Measurements from ENCODE around the gene TPTE2. TPM values are rescaled to one million over a fixed set of nuclear protein-coding genes. Genes with fewer than 3 reads are reported as not detected.
A peak's percentile ranks its signal among the peaks of the same experiment; 100 is the strongest.
"Not testable (repeated sequence)": the region's sequence is repeated elsewhere in the genome, so short reads cannot be mapped to it uniquely, and the experiment has no call there.

The TPTE2 gene
- polyA plus RNA-seq (ENCODE audit: insufficient read length in 4 of 4), result under 1 TPM; 0.18 to 0.62 (median 0.52) TPM

- not testable (repeated sequence) for DNase-seq (ENCODE audit: low read depth in 4 of 4, low spot score in 3 of 4)
Observed at GRCh38 chr13:19561127-19561582, at the start of gene TPTE2. TPTE2 (minus strand) TSS chr13:19561532; CDS start chr13:19503234, 58,298 bp downstream.

GRCh38 chr13:19607523-19608078 is 46.3 kb upstream of the TPTE2 start:
- no peak for DNase-seq (ENCODE audit: low read depth in 4 of 4, low spot score in 3 of 4)

- DNase-seq (ENCODE audit: low read depth in 4 of 4, low spot score in 3 of 4), result no peak
Observed at GRCh38 chr13:19606737-19607136, 45.4 kb upstream of the TPTE2 start.

DNA sequence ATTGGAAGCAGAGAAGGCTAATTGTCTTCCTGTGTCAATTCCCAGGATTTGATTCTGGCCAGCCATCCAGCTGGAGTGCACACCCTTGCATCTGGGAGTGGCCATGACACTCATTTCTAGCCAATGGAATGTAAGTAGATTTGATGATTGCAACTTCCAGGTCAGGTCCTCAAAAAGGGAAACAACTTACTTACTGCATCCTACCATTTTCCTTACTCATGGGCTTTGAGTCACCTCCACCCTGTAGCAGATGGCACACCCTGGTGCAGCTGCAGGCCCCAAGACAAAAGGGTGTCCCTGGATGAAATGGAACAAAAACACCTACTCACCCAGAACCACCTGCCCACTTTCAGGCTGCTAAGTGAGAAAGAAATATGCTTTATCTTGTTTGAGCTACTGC is 44.8 kb upstream of the TPTE2 start:
- no peak for DNase-seq (ENCODE audit: low read depth in 4 of 4, low spot score in 3 of 4)

DNA sequence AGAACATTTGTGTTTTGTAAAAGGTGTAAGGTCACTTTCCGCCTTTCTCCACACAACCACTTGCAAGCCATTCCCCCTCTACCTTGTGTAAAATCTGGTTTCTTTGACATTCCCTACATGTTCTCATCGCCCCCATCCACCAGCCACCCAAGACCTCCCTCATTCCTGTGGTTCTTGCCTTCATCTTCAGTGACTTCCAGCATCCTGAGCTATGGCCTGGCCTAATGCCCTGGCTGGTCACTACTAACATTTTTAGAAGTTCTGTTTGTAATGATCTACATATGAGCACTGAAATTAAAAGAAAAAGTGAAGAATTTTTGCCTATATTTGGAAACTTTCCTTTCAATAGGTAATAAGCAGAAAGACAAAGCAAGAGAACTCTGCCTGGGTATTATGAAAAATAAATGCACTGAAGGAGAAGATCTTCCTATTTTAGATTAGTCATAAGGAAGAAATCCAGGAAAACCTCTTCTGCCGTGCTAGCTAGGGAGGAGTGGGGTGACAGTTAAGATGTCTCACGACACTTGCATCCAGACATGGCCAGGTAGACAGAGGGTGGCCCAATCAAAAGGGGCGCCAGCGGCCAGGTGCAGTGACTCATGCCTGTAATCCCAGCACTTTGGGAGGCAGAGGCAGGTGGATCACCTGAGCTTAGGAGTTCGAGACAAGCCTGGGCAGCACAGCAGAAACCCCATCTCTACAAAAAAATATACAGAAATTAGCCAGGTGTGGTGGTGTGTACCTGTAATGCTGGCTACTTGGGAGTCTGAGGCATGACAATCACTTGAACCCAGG is 44.0 kb upstream of the TPTE2 start:
- DNase-seq (ENCODE audit: low read depth in 4 of 4, low spot score in 3 of 4), result no peak

DNA sequence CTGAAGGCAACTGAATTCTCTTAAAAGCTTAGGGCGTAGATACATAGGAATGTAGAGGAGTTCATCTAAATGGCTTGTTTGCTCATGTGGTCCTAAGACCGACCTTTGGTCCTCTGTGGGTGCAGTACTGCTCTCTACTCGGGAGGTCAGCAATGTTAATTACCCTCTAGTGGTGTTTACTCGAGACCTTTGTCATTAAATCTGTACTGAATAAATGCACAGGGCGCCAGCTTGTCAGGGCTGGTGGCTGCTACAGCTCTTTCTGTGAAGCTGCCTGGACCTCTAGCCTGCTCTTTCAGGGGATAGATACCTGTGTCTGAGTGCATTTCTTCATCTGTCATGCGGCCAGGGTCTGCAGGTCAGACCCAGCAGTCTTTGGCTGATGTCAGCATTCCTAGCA is 43.0 kb upstream of the TPTE2 start:
- no peak for DNase-seq (ENCODE audit: low read depth in 4 of 4, low spot score in 3 of 4)

- DNase-seq (ENCODE audit: low read depth in 4 of 4, low spot score in 3 of 4), result peak in 2 of 4 donors; percentile 10 to 39
Observed at GRCh38 chr13:19601749-19602725, 40.7 kb upstream of the TPTE2 start.

- no peak for DNase-seq (ENCODE audit: low read depth in 4 of 4, low spot score in 3 of 4)
Observed at GRCh38 chr13:19597523-19597922, 36.2 kb upstream of the TPTE2 start.

GRCh38 chr13:19596960-19597361 is 35.6 kb upstream of the TPTE2 start:
- DNase-seq (ENCODE audit: low read depth in 4 of 4, low spot score in 3 of 4), result no peak

GRCh38 chr13:19596086-19596485 is 34.8 kb upstream of the TPTE2 start:
- no peak for DNase-seq (ENCODE audit: low read depth in 4 of 4, low spot score in 3 of 4)

GRCh38 chr13:19592657-19593180 is 31.4 kb upstream of the TPTE2 start:
- DNase-seq (ENCODE audit: low read depth in 4 of 4, low spot score in 3 of 4), result no peak

DNA sequence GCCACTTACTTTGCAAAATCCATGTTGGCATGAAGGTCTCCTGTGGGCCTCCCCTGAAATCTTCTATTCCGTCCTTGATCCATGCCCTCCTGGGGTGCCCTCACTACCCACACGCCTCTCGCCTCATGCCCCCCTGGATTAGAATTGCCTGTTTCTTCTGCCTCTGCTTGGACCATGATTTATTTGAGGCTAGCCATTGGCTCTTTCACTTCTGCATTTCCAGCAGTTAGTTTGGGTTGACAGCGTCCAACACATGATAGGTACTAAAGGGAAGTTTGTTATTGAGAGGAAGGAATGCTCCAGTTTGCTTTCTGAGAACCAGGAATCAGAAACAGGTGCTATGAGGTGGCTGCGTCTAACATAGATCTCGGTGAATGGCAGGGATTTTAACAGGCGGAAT is 30.5 kb upstream of the TPTE2 start:
- DNase-seq (ENCODE audit: low read depth in 4 of 4, low spot score in 3 of 4), result no peak

DNA sequence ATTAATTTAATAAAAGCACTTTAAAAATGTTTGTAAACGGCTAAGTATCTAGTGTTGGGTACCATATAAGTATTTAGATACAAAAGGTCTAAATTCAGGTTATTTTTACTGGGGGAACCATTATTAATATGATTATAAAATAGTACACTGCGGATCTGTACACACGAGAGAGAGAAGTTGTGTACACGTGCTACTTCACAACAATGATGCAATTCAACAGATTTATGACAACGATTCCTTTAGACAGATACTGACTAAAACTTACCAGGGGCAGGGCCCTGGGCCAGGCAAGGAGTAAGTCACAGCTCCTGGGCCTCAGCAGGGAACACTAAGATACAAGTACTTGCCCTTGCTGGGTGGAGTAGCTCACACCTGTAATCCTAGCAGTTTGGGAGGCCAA is 29.1 kb upstream of the TPTE2 start:
- no peak for DNase-seq (ENCODE audit: low read depth in 4 of 4, low spot score in 3 of 4)

DNA sequence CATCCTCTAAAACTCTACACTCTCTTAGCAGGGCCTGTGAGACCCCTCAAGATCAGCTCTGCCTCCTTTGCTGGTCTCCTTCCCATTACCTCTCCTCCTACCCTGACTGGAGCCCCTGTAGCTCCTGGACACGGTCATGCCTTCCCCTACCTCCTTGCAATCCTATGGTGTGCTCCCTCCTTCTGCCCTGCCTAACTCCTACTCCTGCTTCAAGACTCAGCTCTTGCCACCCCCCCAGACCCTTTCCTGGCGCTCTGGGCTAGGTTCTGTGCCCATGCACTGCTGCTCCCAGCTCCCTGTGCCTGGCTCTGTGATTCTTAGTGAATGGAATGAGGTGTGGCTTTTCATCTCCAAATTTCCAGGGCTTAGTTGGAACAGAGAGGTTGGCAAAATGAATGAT is 28.0 kb upstream of the TPTE2 start:
- DNase-seq (ENCODE audit: low read depth in 4 of 4, low spot score in 3 of 4), result no peak

- DNase-seq (ENCODE audit: low read depth in 4 of 4, low spot score in 3 of 4), result peak in 1 of 4 donors; percentile 4
Observed at GRCh38 chr13:19587635-19588300, 26.4 kb upstream of the TPTE2 start.

DNA sequence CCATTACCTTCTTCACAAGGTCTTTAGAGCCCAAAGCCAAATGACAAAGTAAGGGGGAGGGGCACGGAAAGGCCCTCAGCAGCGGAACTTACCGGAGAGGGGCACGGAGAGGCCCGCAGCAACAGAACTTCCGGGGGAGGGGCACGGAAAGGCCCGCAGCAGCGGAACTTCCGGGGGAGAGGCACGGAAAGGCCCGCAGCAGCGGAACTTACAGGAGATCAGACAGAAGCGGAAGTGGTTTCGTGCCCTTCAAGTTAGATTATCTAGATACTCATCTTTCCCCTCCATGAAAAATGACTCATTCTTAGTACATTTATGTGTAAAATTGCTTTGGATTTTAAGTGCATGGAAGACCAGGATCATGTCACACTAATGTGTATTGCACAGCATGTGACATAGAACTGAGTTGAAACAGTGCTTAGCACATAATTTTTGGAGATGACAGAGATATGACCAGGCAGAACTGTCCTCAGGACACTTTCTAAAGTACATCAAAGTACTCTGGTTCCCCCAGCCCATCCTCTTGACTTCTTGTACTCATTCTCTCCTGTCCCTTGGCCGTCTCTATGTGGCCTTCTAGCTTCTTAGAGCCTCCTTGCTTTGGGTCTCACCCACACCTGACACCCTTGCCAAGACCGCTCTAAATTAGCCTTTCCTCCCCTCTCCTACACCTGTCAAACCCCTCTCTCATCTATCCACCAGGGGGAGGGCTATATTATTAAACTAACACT is 25.7 kb upstream of the TPTE2 start:
- no peak for DNase-seq (ENCODE audit: low read depth in 4 of 4, low spot score in 3 of 4)

DNA sequence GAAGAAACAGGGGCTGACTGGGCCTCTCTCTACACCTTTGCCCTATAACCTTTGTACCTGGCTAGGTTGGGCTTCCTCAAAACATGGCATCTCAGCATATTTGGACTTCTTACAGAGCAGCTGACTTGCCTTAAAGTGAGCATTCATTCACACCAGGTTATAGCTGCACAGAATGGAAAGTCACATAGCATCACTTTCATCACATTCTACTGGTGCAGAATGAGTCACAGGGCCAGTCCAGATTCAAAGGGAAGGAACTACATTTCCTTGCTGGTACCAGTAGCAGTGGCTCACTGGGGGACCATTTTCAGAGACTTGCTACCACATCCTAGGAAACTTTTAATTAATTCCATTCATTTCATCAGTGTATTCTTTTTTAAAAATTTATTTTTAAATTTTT is 20.3 kb upstream of the TPTE2 start:
- DNase-seq (ENCODE audit: low read depth in 4 of 4, low spot score in 3 of 4), result no peak

- DNase-seq (ENCODE audit: low read depth in 4 of 4, low spot score in 3 of 4), result no peak
Observed at GRCh38 chr13:19575230-19575629, 13.9 kb upstream of the TPTE2 start.

DNA sequence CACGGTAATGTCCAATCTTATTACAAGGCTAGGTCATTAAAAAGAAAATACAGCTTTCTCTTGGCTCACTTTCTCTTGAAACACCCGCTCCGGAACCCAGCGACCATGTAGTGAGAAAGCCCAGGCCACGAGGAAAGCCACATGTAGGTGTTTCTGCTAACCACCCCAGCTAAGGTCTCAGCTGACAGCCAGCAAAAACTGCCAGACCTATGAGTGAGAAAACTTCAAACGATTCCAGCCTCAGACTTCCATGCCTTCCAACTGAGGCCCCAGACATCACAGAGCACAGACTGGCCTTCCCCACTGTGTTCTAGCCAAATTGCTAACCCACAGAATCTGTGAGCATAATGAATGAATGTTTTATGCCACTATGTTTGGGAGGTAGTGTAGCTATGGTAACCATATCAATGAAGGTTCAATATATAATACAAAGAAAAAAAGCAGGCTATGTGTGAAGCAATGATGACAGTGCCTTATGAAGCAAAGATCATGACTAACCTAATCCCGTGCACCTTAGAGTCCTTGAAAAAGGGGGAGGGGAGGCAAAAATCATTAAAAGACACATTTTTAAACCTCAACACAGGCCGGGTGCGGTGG is 11.9 kb upstream of the TPTE2 start:
- no peak for DNase-seq (ENCODE audit: low read depth in 4 of 4, low spot score in 3 of 4)

Data from left renal pelvis (tissue), 4 donors.